HFF-Myc (cell line): ENCODE measurements around the gene GDPD5.
"Not testable (repeated sequence)": the region's sequence is repeated elsewhere in the genome, so short reads cannot be mapped to it uniquely, and the experiment has no call there.

ENCODE experiments used
- DNase-seq: peaks from one replicate; pipeline ENCODE4 v3.0.0-alpha.2; 2011; ENCODE audit warnings: low read depth; ENCODE audit errors: extremely low read depth
- H3K4me3 ChIP-seq: replicated peaks from 2 replicates; pipeline ENCODE4 v1.5.1; 2011; ENCODE audit warnings: low read depth, mild to moderate bottlenecking, control low read depth, low read length
- CTCF ChIP-seq: IDR thresholded peaks from 2 replicates; pipeline ENCODE4 v1.5.1; 2012; ENCODE audit warnings: mild to moderate bottlenecking, low read depth, low read length, control low read depth; ENCODE audit errors: missing control alignments

Gene GDPD5

GRCh38 chr11:75421035-75421602 is 104.6 kb downstream of the GDPD5 start:
- no peak for TF ChIP-seq CTCF
- H3K4me3 ChIP-seq, result no peak overlapping the region
- DNase-seq, result no peak

GRCh38 chr11:75420224-75421034 is 105.3 kb downstream of the GDPD5 start:
- TF ChIP-seq CTCF, result no peak
- H3K4me3 ChIP-seq, result no peak overlapping the region
- DNase-seq, result no peak

- no peak overlapping the region for H3K4me3 ChIP-seq
- no peak for TF ChIP-seq CTCF
- no peak for DNase-seq
Observed at GRCh38 chr11:75413864-75414263, 111.9 kb downstream of the GDPD5 start.

- not testable (repeated sequence) for H3K4me3 ChIP-seq, DNase-seq
Observed at GRCh38 chr11:75413146-75413545, 112.6 kb downstream of the GDPD5 start.

GRCh38 chr11:75409971-75410370 is 115.8 kb downstream of the GDPD5 start:
- not testable (repeated sequence) for DNase-seq, H3K4me3 ChIP-seq

GRCh38 chr11:75408957-75409219 is 116.9 kb downstream of the GDPD5 start:
- DNase-seq, result no peak
- no peak overlapping the region for H3K4me3 ChIP-seq
- no peak for TF ChIP-seq CTCF

- no peak for DNase-seq
- TF ChIP-seq CTCF, result no peak
- no peak overlapping the region for H3K4me3 ChIP-seq
Observed at GRCh38 chr11:75406338-75406777, 119.4 kb downstream of the GDPD5 start.
